Fibroblast of pulmonary artery (primary cell): ENCODE data around the gene GBP3.
A peak's percentile ranks its signal among the peaks of the same experiment; 100 is the strongest.
"Not testable (repeated sequence)": the region's sequence is repeated elsewhere in the genome, so short reads cannot be mapped to it uniquely, and the experiment has no call there.

Experiments used
- DNase-seq: peaks from one replicate; pipeline ENCODE4 v3.0.0-alpha.2; 2010; ENCODE audit warnings: low read depth
- H3K4me3 ChIP-seq: replicated peaks from 2 replicates; pipeline ENCODE4 v1.5.1; 2011; ENCODE audit warnings: low read depth, mild to moderate bottlenecking, control low read depth, low read length, moderate library complexity
- CTCF ChIP-seq: IDR thresholded peaks from 2 replicates; pipeline ENCODE4 v1.5.1; 2011; ENCODE audit warnings: mild to moderate bottlenecking, control low read depth, low read length, inconsistent platforms; ENCODE audit errors: missing control alignments

The GBP3 gene

GRCh38 chr1:88983791-88984559 lies 38.7 kb downstream of the GBP3 start:
- DNase-seq: peak; percentile 77
- peak; percentile 65 for TF ChIP-seq CTCF
- peak overlapping the region; percentile 33 for H3K4me3 ChIP-seq

DNA sequence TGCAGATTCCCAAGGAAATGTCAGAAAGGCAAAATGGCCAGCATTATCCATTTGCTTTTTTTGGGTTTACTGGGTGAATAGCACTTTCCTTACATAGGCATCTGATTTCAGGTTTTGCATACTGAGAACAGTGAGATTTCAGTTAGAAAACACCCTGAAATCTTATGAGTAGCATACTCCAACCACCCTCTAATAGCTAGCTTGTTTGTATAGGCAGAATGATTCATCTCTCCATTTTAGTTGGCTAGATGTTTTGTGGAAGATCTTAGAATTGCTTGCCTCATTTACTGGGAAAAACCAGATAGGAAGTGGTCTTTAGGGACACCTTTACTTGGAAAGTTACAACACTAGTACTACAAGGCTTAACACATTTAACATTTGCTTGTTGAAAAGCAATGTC lies 40.6 kb downstream of the GBP3 start:
- no peak overlapping the region for H3K4me3 ChIP-seq
- no peak for TF ChIP-seq CTCF
- no peak for DNase-seq

- not testable (repeated sequence) for DNase-seq, H3K4me3 ChIP-seq
Observed at GRCh38 chr1:88981506-88981905, 41.2 kb downstream of the GBP3 start.

- H3K4me3 ChIP-seq: no peak overlapping the region
- no peak for DNase-seq
- TF ChIP-seq CTCF: no peak
Observed at GRCh38 chr1:88980870-88981269, 41.8 kb downstream of the GBP3 start.

GRCh38 chr1:88979749-88980116 lies 42.9 kb downstream of the GBP3 start:
- DNase-seq: no peak
- H3K4me3 ChIP-seq: no peak overlapping the region
- TF ChIP-seq CTCF: no peak

- H3K4me3 ChIP-seq: no peak overlapping the region
- DNase-seq: no peak
- TF ChIP-seq CTCF: no peak
Observed at GRCh38 chr1:88979054-88979748, 43.5 kb downstream of the GBP3 start.

- TF ChIP-seq CTCF: no peak
- no peak for DNase-seq
Observed at GRCh38 chr1:88976235-88976634, 46.4 kb downstream of the GBP3 start.

GRCh38 chr1:88974616-88975172 lies 48.0 kb downstream of the GBP3 start:
- H3K4me3 ChIP-seq, DNase-seq: not testable (repeated sequence)

More at GRCh38 chr1:88976235-88976634, 46.4 kb downstream of the GBP3 start:
- no peak overlapping the region for H3K4me3 ChIP-seq
